HG03175 (cell line): ENCODE data around the gene ITPR2.
A peak's percentile ranks its signal among the peaks of the same experiment; 100 is the strongest.
"Not testable (repeated sequence)": the region's sequence is repeated elsewhere in the genome, so short reads cannot be mapped to it uniquely, and the experiment has no call there.

Experiments
- ATAC-seq: cut with Tn5 transposase; IDR thresholded peaks from one replicate; pipeline ENCODE4 v1.9.1; 2021; ENCODE audit warnings: mild to moderate bottlenecking, moderate library complexity; ENCODE audit not compliant: unreplicated experiment

ITPR2 gene

GRCh38 chr12:26832822-26833742 lies at the start of gene ITPR2:
Gene ITPR2, minus strand, starts transcription at chr12:26833194. Its CDS starts 413 bp downstream, at chr12:26832781.
- peak; percentile 80 for ATAC-seq

GRCh38 chr12:26880625-26881024 lies 47.6 kb upstream of the ITPR2 start:
- no peak for ATAC-seq

GRCh38 chr12:26878661-26879119 lies 45.7 kb upstream of the ITPR2 start:
- peak; percentile 83 for ATAC-seq

- peak; percentile 73 for ATAC-seq
These were observed 41.7 kb upstream of the ITPR2 start for GRCh38 chr12:26874501-26875296.

GRCh38 chr12:26872625-26873024 lies 39.6 kb upstream of the ITPR2 start:
- no peak for ATAC-seq

- ATAC-seq, result no peak
These were observed 39.0 kb upstream of the ITPR2 start for GRCh38 chr12:26871985-26872384.

GRCh38 chr12:26870491-26871419 lies 37.8 kb upstream of the ITPR2 start:
- ATAC-seq, result no peak

GRCh38 chr12:26869908-26870459 lies 37.0 kb upstream of the ITPR2 start:
- ATAC-seq, result no peak

GRCh38 chr12:26869104-26869494 lies 36.1 kb upstream of the ITPR2 start:
- no peak for ATAC-seq

- no peak for ATAC-seq
These were observed 35.6 kb upstream of the ITPR2 start for GRCh38 chr12:26868447-26869103.

- ATAC-seq, result peak; percentile 75
These were observed 34.1 kb upstream of the ITPR2 start for GRCh38 chr12:26867080-26867479.

- no peak for ATAC-seq
These were observed 30.5 kb upstream of the ITPR2 start for GRCh38 chr12:26863515-26863914.

GRCh38 chr12:26862787-26863186 lies 29.8 kb upstream of the ITPR2 start:
- not testable (repeated sequence) for ATAC-seq

- no peak for ATAC-seq
These were observed 28.7 kb upstream of the ITPR2 start for GRCh38 chr12:26861690-26862089.

GRCh38 chr12:26857465-26858176 lies 24.6 kb upstream of the ITPR2 start:
- ATAC-seq, result no peak

GRCh38 chr12:26855337-26855736 lies 22.3 kb upstream of the ITPR2 start:
- no peak for ATAC-seq

GRCh38 chr12:26854031-26854390 lies 21.0 kb upstream of the ITPR2 start:
- ATAC-seq, result peak; percentile 14

GRCh38 chr12:26853303-26854030 lies 20.5 kb upstream of the ITPR2 start:
- ATAC-seq, result peak; percentile 74
